Myometrial cell (primary cell): ENCODE results near the gene TNFRSF9. TPM values are rescaled to one million over a fixed set of nuclear protein-coding genes. Genes with fewer than 3 reads are reported as not detected.

Experiments
- total RNA-seq: library from RNA; depleted of rRNA; stranded (reverse); fragments of >200 nt; gene quantifications from 2 replicates; pipeline ENCODE4 v1.2.3, GENCODE V29; 2015

Gene TNFRSF9
- total RNA-seq: 0.53 and 1.7 TPM in 2 replicates

GRCh38 chr1:7940745-7941436, at the start of gene TNFRSF9:
Gene TNFRSF9 (minus strand): TSS chr1:7940839. CDS start chr1:7939994, 845 bp downstream.

GRCh38 chr1:7961216-7962013, 20.8 kb upstream of the TNFRSF9 start, which contains the start of gene PARK7:
Gene PARK7 (plus strand): TSS chr1:7961711. CDS start chr1:7962786, 1,075 bp downstream.

Other genes starting within 250 kb of the TNFRSF9 start
- 122 and 139 TPM in 2 replicates for gene VAMP3, start 169.5 kb downstream of the TNFRSF9 start, total RNA-seq
- 2.5 and 4.3 TPM in 2 replicates for gene PER3, start 156.5 kb downstream of the TNFRSF9 start, total RNA-seq
- gene UTS2, start 87.8 kb downstream of the TNFRSF9 start, total RNA-seq: not detected in 2 replicates
- 304 and 328 TPM in 2 replicates for gene PARK7, start 20.9 kb upstream of the TNFRSF9 start, total RNA-seq
- gene ERRFI1, start 85.5 kb upstream of the TNFRSF9 start, total RNA-seq: 533 and 653 TPM in 2 replicates